SHP77 (cell line): ENCODE measurements around the gene ZNF346.
A peak's percentile ranks its signal among the peaks of the same experiment; 100 is the strongest.

ENCODE experiments used
- DNase-seq, 2 experiments: peaks; one replicate each; lab custom pipeline; 2025; lab: John Stamatoyannopoulos, UW

The ZNF346 gene

DNA sequence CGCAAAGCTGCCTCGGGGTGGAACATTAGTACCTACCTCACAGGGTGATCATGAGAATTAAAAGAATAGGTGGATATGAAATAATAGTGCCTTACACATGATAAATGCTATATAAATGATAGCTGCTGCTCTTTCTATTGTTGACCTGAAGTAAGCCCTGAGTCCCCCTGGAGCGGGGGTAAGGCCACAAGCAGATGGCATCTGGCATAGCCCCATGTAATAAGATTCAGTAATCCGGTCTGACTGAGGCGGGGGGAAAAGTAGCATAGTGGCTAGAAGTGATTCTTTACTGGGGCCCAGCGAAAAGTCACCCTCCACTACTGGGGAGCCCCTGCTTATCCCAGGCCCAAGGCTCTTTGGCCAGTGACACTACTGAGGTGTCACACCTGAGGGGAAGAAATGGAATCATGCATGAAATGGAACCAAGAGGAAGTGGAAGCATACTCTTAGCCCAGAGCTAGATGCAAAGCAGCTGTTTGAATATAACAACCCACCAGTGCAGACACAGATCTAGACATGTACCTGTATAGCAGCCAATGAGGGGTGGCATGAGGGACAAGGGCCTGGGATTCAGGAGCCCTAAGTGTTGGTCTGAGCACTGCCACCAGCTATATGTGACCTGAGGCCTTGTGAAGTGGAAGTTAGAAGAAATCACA, 48.2 kb downstream of the ZNF346 start:
- no peak for DNase-seq

DNA sequence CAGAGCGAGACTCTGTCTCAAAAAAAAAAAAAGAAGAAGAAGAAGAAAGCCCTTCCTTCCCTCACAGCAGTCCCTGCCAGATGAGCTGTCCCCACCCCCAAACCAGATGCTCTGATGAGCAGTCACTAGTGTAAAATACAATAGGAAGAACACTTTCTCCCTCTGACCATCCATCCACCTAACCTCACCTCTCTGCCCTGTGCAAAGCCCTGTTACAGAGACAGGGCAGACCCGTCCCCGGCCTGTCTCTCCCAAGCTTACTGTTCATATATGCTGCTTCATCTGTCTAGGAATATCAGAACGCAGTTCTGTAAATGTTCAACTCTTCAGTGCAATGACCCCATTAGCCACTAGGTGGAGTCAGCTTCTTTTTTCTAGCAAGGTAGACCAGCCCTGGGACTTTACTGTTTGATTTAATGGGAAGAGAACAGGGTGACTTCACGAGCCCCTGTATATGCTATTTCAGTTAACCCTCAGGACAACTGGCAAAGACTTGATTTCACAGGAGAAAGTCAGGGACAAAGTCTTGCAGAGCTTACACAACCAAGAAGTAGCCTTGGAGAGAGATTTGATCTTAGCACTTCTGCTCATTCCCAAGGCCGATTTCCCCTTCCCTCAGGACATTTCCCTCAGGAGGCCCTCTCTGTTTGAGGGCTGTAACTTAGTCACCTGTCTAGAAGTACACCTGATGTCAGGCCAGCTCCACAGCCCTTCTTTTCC, 49.3 kb downstream of the ZNF346 start:
- peak; percentile 71 to 76 for DNase-seq

DNA sequence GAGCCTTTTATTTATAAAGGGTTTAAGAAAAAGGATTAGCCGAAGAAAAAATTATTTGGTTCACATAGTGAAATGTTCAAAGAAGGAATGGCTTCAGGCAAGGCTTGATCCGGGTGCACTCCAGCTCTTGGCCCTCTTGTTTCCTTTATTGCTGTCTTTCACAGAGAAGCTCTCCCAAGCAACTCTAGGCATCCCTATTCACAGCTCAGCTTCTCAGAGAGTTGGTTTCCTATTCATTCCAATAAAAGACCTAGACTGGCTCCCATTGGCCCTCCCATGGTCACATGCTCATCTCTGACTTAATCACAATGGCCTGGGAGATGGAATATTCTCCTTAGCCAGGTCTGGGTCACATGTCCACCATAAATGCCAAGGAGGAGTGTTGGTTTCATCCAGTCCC, 54.8 kb downstream of the ZNF346 start:
- no peak for DNase-seq

DNA sequence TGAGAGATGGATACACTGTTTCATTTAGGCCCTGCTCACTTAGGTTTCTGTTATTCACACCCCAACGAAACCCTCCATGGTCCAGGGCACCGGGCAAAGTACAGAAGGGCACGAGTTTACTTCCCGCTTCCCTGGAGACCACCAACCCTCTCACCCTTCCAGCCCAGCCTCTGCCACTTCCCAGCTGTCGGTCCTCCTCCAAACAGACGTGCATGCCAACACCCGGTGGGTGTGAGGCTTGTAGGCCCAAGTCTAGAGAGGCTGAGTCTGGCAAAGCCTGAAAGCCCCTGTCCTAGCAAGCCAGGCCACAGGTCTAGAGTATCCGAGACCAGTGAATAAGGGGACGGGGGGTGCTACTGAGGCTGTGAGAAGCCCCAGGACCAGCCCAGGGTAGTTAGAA, 57.1 kb downstream of the ZNF346 start:
- no peak for DNase-seq

DNA sequence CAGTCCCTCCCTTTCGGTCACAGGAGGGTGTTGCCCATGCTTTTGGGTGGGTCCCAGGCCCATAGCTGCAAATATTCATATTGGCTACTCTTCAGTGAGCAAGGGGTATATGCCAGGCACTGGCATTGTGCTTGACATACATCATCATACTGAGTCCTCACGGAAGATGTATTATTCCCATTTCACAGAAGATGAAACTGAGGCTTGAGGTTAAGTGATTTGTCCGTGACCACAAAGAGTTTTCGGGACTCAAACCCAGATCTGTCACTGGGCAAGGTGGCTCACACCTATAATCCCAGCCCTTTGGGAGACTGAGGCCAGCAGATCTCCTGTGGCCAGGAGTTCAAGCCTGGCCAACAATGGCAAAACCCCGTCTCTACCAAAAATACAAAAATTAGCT, 57.8 kb downstream of the ZNF346 start:
- DNase-seq: no peak

DNA sequence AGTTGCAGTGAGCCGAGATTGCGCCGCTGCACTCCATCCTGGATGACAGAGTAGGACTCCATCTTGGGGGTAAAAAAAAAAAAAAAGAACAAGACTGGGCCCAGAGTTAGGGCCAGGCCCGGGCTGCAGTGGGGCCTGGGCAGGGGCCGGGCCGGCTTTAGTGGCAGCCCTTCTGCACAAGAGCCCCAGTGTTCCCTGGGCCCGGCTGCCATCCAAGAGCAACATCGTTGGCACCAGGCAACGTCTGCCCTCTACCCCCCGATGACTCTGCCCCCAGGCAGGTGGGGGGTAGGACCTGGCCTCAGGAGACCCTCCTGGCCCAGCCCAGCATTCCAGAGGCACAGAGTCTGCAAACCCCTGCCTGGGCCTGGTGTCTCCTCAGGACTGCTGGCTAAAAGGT, 59.4 kb downstream of the ZNF346 start:
- no peak for DNase-seq

DNA sequence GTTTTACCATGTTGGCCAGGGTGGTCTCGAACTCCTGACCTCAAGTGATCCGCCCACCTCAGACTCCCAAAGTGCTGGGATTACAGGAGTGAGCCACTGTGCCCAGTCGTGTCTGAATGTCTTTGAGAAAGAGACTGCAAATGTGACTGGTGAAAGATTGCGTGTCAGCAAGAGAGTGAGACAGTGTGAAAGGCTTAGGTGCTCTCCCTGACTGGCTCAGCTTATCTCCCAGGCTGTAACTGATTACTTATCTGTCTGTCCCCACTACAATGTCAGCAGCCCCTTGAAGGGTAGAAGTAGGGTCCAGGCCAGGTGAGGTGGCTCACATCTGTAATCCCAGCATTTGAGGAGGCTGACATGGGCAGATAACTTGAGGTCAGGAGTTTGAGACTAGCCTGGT, 60.9 kb downstream of the ZNF346 start:
- DNase-seq: no peak

DNA sequence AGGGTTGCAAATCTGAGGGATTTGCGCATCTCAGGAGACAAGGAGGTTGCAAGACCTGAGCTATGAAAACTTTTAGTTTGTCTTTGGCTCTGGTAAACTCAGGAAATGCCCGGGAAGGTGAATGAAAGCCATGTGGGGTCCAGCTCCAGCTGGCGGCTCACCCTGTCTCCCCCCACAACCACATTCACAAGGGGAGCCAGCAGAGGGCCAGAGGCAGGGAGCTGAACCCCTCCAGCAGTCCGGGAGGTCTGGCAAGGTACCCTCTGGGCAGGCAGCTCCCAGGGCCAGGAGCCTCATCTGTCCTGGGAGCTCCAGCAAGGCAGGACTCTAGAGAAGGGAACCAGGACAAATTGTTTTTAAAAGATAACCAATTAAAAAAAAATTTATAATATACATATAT, 61.7 kb downstream of the ZNF346 start:
- DNase-seq: no peak

DNA sequence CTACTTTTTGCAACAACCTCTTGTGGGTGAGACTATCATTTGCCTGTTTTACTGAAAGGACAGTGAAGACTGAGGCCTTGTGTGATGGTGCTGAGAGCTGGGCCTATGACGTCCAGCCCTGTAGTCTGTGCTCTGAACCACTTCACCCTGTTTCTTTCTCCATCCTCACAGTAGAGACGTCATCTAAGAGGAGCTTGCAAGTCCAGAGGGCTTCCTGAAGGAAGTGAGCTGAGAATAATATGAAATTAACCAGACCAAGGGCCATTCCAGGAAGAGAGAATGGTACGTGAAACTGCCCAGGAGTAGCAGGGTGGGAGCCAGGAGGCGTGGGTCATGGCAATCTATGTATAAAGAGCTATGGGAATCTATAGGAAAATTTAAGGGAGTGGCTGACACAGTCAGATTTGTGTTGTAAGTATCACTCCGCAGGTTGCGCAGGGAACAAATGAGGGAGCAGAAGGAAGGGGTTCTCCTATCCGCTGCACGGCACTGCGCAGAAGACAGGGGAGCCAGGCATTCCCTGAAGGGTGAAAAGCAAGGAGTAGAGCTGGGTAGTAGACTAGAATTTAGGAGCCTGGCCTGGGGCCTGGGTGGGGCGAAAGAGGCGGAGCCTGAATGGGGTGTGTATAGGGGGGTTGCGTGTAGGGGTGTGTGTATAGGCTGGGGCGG, 63.6 kb downstream of the ZNF346 start:
- no peak for DNase-seq

DNA sequence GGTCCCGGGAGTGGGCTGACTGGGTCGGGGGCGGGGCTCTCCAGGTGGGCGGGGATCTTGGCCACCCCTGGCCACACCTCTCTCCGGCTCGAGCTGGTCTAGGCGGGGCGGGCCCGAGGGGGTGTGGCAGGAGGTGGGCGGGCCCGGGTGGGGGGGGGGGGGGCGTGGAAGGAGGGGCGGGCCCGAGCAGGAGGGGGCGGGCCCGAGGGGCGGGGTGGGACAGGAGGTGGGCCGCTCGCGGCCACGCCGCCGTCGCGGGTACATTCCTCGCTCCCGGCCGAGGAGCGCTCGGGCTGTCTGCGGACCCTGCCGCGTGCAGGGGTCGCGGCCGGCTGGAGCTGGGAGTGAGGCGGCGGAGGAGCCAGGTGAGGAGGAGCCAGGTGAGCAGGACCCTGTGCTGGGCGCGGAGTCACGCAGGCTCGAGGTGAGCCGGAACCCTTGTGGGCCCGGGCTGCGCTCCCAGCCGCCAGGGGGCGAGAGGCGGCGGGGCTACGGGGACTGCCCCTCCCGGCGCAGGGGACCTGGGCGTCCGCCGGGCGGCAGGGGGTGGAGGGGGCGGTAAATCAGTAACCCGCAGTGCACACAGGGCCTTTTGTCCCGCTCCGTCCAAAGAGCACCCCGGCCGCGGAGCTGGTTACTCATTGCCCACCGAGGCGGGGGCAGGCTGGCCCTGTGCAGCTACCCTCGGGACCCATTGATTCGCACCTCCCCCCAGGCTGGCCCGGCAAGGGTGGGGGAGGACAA, 64.3 kb downstream of the ZNF346 start, which contains the start of gene FGFR4:
FGFR4 (plus strand) TSS at position 262 of the 744 bp plus-strand sequence. CDS start 2,688 bp downstream, outside the sequence.
- peak; percentile 28 to 30 for DNase-seq

DNA sequence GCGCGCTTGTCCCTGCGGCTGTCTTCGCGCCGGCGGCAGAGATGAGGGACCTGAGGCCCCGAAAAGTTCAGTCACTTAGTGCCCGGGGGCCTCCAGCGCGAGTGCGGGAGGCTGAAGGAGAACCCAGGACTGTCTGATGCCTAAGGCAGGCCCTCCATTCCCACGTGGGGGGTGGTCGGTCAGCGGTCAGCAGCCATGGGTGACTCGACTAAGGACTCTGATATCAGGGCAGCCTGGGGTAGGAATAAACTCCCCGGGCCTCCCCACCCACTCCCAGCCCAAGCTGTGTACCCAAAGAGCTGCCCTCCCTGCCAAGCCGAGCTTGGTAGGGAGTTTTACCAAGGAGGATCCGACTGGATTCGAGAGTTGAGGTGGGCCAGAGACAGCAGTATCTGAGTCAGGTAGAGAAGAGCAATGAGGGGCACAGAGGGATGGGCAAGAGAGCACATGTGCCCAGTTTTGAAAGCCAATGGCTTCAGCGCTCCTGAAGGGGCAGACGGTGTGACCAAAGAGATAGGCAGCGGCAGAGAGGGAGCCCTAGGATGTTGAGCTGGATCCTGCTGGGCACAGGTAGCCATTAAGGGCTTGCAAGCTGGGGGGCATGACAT, 65.0 kb downstream of the ZNF346 start:
- no peak for DNase-seq

DNA sequence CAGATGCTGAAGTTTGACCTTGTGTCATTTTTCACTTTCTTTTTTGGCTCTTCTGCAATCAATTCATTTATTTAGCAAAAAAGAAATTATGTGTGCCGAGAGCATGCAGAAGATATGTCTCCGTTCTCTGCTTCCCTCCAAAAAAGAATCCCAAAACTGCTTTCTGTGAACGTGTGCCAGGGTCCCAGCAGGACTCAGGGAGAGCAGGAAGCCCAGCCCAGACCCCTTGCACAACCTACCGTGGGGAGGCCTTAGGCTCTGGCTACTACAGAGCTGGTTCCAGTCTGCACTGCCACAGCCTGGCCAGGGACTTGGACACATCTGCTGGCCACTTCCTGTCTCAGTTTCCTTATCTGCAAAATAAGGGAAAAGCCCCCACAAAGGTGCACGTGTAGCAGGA, 66.6 kb downstream of the ZNF346 start:
- no peak for DNase-seq

DNA sequence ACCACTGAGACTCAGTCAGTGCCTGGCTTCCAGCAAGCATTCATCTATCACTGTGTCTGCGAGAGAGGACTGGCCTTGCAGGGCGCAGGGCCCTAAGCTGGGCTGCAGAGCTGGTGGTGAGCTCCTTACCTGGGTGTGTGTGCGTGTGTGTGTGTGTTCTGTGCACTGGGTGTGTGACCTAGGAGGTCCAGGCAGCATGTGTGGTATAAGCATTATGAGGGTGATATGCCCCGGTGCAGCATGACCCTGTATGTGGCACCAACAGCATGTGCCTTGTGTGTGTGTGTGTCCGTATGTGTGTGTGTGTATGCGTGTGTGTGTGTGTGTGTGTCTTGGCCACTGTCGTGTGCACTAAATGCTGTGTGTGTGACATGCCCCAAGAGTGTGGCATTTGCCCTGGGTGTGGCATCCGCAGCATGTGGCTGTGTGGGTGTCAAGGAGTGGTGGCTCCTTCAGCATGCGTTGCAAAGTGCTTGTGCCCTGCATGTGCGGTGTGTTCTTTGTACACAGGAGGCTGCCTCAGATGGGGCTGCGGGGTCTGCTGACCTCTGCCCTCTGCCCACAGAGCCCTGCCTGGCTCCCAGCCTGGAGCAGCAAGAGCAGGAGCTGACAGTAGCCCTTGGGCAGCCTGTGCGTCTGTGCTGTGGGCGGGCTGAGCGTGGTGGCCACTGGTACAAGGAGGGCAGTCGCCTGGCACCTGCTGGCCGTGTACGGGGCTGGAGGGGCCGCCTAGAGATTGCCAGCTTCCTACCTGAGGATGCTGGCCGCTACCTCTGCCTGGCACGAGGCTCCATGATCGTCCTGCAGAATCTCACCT, 67.5 kb downstream of the ZNF346 start:
- no peak for DNase-seq

DNA sequence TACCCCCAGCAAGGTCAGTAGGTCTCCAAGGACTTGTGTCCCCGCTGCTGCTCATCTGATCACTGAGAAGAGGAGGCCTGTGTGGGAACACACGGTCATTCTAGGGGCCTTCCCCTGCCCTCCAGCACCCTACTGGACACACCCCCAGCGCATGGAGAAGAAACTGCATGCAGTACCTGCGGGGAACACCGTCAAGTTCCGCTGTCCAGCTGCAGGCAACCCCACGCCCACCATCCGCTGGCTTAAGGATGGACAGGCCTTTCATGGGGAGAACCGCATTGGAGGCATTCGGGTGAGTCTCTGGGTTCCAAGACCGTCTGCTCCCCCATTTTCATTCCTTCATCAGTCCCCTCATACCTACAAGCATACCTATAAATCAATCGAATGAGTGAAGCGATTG, 68.3 kb downstream of the ZNF346 start:
- DNase-seq: no peak

DNA sequence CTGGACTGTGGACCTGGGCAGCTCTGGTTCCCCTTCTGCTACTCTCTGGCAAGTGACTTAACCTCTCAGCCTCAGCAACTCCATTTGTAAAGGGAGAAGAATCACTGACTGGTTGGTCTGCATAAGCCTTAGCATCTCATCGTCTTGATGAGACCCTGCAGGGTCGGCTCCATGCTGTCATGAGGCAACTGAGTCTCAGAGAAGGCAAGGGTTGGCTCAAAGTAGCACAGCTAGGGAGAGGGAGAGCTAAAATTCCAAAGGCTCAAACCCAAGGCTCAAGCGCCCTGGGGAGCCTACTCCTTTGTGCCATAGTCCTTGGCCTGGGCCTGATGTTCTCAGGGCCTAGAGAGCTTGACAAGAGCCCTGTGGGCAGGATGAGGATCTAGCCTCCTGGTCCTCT, 68.7 kb downstream of the ZNF346 start:
- no peak for DNase-seq

DNA sequence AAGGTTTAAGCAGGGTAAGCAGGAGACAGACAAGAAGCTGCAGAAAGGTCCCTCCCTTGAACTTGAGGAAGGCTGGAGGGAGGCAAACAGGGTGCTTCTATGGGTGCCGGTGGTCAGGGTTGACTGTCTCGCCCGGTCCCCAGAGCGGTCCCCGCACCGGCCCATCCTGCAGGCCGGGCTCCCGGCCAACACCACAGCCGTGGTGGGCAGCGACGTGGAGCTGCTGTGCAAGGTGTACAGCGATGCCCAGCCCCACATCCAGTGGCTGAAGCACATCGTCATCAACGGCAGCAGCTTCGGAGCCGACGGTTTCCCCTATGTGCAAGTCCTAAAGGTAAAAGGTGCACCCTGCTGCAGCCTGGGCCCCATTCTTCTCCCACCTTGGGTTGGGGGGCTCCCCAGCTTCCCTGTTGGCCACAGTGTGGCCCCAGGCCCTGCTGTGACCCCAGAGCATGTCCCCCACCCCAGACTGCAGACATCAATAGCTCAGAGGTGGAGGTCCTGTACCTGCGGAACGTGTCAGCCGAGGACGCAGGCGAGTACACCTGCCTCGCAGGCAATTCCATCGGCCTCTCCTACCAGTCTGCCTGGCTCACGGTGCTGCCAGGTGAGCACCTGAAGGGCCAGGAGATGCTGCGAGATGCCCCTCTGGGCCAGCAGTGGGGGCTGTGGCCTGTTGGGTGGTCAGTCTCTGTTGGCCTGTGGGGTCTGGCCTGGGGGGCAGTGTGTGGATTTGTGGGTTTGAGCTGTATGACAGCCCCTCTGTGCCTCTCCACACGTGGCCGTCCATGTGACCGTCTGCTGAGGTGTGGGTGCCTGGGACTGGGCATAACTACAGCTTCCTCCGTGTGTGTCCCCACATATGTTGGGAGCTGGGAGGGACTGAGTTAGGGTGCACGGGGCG, 69.9 kb downstream of the ZNF346 start:
- DNase-seq: no peak

DNA sequence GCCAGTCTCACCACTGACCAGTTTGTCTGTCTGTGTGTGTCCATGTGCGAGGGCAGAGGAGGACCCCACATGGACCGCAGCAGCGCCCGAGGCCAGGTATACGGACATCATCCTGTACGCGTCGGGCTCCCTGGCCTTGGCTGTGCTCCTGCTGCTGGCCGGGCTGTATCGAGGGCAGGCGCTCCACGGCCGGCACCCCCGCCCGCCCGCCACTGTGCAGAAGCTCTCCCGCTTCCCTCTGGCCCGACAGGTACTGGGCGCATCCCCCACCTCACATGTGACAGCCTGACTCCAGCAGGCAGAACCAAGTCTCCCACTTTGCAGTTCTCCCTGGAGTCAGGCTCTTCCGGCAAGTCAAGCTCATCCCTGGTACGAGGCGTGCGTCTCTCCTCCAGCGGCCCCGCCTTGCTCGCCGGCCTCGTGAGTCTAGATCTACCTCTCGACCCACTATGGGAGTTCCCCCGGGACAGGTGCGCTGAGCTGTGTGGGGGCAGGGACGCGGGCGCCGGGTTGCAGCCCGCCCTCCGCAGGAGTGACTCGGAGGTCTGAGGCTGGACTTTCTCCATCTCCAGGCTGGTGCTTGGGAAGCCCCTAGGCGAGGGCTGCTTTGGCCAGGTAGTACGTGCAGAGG, 70.7 kb downstream of the ZNF346 start:
- DNase-seq: no peak

DNA sequence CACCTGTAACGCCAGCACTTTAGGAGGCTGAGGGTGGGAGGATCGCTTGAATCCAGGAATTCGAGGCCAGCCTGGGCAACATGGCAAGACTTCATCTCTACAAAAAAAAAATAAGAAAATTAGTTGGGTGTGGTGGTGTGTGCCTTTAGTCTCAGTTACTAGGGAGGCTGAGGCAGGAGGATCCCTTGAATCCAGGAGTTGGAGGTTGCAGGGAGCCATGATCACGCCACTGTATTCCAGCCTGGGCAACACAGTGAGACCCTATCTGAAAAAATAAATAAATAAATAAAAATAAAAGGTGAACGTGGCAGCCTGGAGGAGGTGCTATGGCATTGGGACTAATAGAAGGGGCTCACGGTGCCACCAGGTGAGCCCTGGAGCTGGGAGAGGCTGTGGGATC, 71.3 kb downstream of the ZNF346 start:
- no peak for DNase-seq

DNA sequence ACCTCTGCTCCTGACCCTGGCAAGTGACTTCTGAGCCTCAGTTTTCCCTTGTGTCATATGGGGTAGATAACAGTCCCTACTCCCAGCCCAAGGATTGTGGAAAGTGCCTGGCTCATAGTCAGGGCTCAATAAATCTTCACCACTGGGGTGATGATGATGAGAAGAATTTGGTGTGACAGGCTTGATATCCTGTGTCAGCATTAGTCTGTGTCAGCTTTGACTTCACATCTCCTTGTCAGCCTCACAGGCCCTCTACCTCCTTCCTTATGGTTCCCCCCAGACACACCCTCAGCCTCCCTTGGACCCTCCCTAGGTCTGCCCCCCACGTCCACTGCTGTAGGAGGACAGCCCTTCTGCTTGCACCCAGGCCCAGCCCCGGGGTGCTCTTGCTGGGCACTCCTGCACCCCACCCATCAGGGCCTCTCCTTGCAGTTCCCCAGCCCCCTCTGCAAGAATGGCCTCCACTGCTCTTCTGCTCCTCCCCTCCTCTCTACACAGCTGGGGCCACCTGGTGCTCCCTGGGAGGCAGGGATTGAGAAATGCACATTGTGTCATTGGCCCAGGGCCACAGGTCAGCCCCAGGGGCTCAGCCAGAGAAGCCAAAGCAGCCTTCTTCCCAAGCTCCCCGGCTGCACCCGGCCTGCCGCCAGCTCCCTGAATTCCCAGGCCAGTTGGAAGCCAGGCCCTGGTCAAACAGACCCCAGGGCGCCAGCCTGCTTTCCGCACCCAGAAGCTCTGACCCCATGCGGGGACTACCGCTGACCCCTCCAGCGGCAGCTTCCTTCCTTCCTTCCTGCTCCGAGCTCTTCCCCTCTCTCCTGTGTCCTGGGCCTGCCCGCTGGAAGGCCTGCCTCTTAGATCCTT, 72.0 kb downstream of the ZNF346 start:
- DNase-seq: no peak
